Activated T-helper 1 cell treated with Interleukin-2 at 50 U/mL for 16 hours (primary cell): ENCODE data around the gene ERICH2.

Experiments used
- DNase-seq: peaks from one replicate; pipeline ENCODE4 v3.0.0-alpha.2; 2020; ENCODE audit warnings: low read depth

ERICH2 gene

DNA sequence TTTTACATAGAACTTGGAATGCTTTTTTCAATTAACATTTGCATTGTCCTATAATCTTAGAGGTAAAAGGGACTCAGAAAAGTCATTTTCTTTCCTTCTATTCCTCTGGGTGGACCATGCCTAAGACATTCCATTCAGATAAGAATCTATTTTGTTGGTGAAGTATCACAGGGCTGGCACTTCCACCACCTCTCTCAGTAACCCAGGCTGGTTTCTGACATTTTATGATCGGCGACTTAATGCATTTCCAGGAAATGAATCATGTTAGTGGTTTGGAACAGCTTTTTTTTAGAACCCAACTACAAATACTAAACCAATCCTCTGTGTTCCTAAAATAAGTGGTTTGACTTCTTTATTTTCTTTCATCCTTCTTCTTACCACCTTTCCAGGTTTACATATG lies 73.5 kb downstream of the ERICH2 start:
- DNase-seq, result no peak

DNA sequence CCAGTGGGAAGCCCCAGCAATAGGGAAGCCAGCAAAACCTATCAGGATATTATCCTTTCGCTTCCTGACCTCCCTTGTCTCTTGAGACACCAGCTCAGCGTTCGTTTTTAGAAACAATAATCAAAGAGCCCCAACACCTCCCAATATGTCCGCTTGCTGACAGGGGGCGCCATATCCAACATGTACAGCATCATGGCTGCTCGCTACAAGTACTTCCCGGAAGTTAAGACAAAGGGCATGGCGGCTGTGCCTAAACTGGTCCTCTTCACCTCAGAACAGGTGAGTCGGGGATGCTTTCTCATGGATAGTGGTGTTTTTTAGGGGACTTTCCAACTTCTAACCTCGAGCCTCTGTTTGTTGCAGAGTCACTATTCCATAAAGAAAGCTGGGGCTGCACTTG lies 75.2 kb downstream of the ERICH2 start:
- no peak for DNase-seq

DNA sequence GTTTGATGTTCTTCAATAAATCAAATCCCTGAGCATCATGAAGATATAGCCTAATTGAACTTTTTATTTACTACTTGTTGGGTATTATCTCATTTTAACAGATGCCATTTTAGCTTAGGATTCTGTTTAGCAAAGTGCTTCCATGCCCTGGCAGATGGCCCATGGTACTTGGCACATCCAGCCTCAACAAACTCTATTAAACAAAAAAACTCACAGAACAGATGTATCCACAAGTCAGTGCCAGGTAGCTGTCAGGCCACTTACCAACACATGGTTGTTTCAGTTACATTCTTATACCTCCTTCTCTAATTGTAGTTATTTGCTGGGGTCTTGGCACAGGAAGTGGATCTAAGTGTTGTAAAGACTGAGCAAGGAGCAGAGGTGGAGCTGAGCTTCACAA lies 76.1 kb downstream of the ERICH2 start:
- no peak for DNase-seq

DNA sequence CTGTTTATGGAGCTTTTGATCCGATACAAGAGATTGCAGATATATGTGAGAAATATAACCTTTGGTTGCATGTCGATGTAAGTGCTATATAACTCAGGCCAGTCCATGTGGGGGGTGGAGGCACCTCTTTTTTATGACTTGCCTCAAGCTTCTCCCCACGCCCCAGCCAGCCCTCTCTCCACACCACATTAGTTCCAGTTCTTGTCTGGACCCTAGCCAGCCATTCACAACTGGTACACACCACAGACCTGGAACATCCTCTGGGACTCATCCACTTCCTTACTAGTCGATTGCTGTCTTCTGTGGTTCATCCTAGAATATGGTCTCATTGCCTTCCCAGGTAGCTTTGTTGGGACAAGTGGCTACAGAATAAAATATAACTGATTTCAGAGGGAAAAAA lies 77.5 kb downstream of the ERICH2 start:
- no peak for DNase-seq
